ENCODE measurements around the gene RASAL1.

The RASAL1 gene

DNA sequence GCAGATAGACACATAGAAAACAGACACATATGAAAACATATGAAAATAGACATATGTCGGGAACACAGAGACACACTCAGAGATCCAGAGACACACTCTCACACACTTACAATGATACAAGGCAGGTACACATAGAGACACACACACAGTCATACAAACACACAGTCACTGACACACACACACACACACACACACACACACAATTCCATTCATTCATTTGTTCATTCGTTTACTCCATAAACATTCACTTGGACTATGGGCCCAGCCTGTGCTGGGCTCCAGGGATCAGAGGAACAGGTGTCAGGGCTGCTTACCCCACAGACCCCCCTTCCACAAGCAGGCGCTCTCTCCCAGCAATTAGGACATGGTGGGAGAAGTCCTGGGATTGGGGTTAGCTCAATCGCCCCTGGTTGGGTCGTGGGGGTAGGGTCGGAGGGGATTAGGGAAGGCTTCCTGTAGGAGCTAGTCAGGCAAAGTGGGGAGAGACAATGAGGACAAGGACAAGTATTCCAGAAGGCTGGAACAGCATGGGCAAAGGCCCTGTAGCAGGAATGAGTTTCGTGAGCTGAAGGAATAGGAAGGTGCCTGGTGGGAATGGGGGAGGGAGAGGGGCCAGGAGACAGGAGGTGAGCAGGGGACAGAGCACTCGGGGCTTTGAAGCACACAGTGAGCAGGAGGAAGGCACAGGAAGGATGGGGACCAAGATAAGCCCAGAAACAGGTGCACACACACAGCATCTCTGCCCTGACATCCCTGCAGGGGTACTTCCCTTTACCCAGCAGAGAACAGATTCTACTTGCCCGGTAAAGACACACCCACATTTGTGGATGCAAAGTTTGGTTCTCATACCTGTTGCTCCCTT, 6.5 kb downstream of the RASAL1 start:
- POLR2A ChIA-PET, result no interaction called here
- CTCF ChIA-PET, result interaction anchor here (0.7 to 1.7 kb wide), 4 partner anchors 24 to 81 kb away, joined by 3 to 7 read pairs (median 4); no protein-coding TSS in a partner anchor

DNA sequence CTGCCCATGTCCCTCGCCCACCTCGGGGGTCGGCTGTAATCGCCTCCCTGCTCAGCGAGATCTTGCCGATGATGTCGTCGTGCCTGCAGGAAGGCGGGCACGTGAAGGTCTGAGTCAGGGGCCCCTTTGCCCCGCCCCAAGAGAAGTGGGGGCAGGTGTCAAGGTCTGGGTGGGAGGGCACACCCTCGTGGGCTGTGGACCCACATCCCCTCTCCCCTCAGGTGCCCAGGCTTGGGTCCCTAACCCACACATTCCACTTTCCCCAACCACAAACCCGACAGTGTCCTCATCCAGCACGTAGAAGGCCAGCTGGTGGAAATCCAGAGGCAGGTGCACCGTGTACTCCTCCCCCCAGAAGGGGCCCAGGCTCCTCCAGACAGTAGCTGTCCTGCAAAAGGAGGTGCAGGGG, 7.8 kb downstream of the RASAL1 start:
- ChIA-PET CTCF (no interaction called here), POLR2A (interaction anchor here (0.5 to 0.6 kb wide), 2 partner anchors 14 to 711 kb away, joined by 4 read pairs; no protein-coding TSS in a partner anchor)
- no peak for TF ChIP-seq ZFP3 (tag by site-specific recombination; IDR thresholded peaks at IDR 0.05; ENCODE audit: low read depth)
- peak; percentile 44; the same call in 1 of the 2 replicates for TF ChIP-seq GLIS2 (tag by site-specific recombination; IDR thresholded peaks at IDR 0.05)
- TF ChIP-seq, protein P1, sequence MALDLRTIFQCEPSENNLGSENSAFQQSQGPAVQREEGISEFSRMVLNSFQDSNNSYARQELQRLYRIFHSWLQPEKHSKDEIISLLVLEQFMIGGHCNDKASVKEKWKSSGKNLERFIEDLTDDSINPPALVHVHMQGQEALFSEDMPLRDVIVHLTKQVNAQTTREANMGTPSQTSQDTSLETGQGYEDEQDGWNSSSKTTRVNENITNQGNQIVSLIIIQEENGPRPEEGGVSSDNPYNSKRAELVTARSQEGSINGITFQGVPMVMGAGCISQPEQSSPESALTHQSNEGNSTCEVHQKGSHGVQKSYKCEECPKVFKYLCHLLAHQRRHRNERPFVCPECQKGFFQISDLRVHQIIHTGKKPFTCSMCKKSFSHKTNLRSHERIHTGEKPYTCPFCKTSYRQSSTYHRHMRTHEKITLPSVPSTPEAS (tag by site-specific recombination; IDR thresholded peaks at IDR 0.05), result no peak
- TF ChIP-seq, protein P2, sequence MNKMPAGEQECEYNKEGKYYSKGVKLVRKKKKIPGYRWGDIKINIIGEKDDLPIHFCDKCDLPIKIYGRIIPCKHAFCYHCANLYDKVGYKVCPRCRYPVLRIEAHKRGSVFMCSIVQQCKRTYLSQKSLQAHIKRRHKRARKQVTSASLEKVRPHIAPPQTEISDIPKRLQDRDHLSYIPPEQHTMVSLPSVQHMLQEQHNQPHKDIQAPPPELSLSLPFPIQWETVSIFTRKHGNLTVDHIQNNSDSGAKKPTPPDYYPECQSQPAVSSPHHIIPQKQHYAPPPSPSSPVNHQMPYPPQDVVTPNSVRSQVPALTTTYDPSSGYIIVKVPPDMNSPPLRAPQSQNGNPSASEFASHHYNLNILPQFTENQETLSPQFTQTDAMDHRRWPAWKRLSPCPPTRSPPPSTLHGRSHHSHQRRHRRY (tag by site-specific recombination; IDR thresholded peaks at IDR 0.05), result no peak
- 0 out of 2 replicates have a peak, but pooled peaks have one; percentile 41 for TF ChIP-seq EGR2 (tag by site-specific recombination; IDR thresholded peaks at IDR 0.05; ENCODE audit: low read depth)
- TF ChIP-seq YY1 (tag by site-specific recombination; IDR thresholded peaks at IDR 0.05), result no peak
- TF ChIP-seq SP2 (tag by site-specific recombination; IDR thresholded peaks at IDR 0.05), result peak; percentile 17; the same call in 1 of the 2 replicates
- no peak for TF ChIP-seq ZNF624 (tag by site-specific recombination; IDR thresholded peaks at IDR 0.05)
- no peak for TF ChIP-seq ZNF174 (tag by site-specific recombination; IDR thresholded peaks at IDR 0.05)
- no peak for TF ChIP-seq KLF10 (tag by site-specific recombination; IDR thresholded peaks at IDR 0.05)
- TF ChIP-seq, protein P3, sequence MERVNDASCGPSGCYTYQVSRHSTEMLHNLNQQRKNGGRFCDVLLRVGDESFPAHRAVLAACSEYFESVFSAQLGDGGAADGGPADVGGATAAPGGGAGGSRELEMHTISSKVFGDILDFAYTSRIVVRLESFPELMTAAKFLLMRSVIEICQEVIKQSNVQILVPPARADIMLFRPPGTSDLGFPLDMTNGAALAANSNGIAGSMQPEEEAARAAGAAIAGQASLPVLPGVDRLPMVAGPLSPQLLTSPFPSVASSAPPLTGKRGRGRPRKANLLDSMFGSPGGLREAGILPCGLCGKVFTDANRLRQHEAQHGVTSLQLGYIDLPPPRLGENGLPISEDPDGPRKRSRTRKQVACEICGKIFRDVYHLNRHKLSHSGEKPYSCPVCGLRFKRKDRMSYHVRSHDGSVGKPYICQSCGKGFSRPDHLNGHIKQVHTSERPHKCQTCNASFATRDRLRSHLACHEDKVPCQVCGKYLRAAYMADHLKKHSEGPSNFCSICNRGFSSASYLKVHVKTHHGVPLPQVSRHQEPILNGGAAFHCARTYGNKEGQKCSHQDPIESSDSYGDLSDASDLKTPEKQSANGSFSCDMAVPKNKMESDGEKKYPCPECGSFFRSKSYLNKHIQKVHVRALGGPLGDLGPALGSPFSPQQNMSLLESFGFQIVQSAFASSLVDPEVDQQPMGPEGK (tag by site-specific recombination; IDR thresholded peaks at IDR 0.05), result 0 out of 2 replicates have a peak, but pooled peaks have one; percentile 32
- TF ChIP-seq, protein P4, sequence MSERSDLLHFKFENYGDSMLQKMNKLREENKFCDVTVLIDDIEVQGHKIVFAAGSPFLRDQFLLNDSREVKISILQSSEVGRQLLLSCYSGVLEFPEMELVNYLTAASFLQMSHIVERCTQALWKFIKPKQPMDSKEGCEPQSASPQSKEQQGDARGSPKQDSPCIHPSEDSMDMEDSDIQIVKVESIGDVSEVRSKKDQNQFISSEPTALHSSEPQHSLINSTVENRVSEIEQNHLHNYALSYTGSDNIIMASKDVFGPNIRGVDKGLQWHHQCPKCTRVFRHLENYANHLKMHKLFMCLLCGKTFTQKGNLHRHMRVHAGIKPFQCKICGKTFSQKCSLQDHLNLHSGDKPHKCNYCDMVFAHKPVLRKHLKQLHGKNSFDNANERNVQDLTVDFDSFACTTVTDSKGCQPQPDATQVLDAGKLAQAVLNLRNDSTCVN (tag by site-specific recombination; optimal IDR thresholded peaks at IDR 0.05), result peak; percentile 6
- TF ChIP-seq KLF1 (tag by site-specific recombination; IDR thresholded peaks at IDR 0.05), result 0 out of 2 replicates have a peak, but pooled peaks have one; percentile 31
- TF ChIP-seq ZNF211 (tag by site-specific recombination; IDR thresholded peaks at IDR 0.05; ENCODE audit: low read depth), result no peak
- 0 out of 2 replicates have a peak, but pooled peaks have one; percentile 1 for TF ChIP-seq ZBTB17 (tag by site-specific recombination; IDR thresholded peaks at IDR 0.05)
- TF ChIP-seq SP3 (tag by site-specific recombination; IDR thresholded peaks at IDR 0.05), result peak; percentile 32
- TF ChIP-seq ZNF677 (tag by site-specific recombination; IDR thresholded peaks at IDR 0.05), result no peak
- TF ChIP-seq, protein P5, sequence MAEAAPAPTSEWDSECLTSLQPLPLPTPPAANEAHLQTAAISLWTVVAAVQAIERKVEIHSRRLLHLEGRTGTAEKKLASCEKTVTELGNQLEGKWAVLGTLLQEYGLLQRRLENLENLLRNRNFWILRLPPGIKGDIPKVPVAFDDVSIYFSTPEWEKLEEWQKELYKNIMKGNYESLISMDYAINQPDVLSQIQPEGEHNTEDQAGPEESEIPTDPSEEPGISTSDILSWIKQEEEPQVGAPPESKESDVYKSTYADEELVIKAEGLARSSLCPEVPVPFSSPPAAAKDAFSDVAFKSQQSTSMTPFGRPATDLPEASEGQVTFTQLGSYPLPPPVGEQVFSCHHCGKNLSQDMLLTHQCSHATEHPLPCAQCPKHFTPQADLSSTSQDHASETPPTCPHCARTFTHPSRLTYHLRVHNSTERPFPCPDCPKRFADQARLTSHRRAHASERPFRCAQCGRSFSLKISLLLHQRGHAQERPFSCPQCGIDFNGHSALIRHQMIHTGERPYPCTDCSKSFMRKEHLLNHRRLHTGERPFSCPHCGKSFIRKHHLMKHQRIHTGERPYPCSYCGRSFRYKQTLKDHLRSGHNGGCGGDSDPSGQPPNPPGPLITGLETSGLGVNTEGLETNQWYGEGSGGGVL (tag by site-specific recombination; IDR thresholded peaks at IDR 0.05), result 0 out of 2 replicates have a peak, but pooled peaks have one; percentile 6
- TF ChIP-seq, protein P6, sequence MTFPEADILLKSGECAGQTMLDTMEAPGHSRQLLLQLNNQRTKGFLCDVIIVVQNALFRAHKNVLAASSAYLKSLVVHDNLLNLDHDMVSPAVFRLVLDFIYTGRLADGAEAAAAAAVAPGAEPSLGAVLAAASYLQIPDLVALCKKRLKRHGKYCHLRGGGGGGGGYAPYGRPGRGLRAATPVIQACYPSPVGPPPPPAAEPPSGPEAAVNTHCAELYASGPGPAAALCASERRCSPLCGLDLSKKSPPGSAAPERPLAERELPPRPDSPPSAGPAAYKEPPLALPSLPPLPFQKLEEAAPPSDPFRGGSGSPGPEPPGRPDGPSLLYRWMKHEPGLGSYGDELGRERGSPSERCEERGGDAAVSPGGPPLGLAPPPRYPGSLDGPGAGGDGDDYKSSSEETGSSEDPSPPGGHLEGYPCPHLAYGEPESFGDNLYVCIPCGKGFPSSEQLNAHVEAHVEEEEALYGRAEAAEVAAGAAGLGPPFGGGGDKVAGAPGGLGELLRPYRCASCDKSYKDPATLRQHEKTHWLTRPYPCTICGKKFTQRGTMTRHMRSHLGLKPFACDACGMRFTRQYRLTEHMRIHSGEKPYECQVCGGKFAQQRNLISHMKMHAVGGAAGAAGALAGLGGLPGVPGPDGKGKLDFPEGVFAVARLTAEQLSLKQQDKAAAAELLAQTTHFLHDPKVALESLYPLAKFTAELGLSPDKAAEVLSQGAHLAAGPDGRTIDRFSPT (tag by site-specific recombination; IDR thresholded peaks at IDR 0.05), result 0 out of 2 replicates have a peak, but pooled peaks have one; percentile 33
- no peak for TF ChIP-seq ZNF701 (tag by site-specific recombination; IDR thresholded peaks at IDR 0.05)
- TF ChIP-seq, protein P7, sequence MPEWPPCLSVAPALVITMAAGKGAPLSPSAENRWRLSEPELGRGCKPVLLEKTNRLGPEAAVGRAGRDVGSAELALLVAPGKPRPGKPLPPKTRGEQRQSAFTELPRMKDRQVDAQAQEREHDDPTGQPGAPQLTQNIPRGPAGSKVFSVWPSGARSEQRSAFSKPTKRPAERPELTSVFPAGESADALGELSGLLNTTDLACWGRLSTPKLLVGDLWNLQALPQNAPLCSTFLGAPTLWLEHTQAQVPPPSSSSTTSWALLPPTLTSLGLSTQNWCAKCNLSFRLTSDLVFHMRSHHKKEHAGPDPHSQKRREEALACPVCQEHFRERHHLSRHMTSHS (tag by site-specific recombination; IDR thresholded peaks at IDR 0.05), result no peak

More for the DNA sequence above, 6.5 kb downstream of the RASAL1 start:
- H3K27ac ChIP-seq (ENCODE audit: extremely low read depth, low read depth, low read length), result no peak overlapping the region
- H3K36me3 ChIP-seq (ENCODE audit: control insufficient read depth in 2 of 2, insufficient read depth in 1 of 2, low read length in 2 of 2), result no peaks in the 10 kb centered on the region
- no peak overlapping the region for H3K4me3 ChIP-seq (ENCODE audit: low read depth, low read length)
- no peaks in the 10 kb centered on the region for H3K4me1 ChIP-seq (ENCODE audit: control insufficient read depth, insufficient read depth, low read length)
- H3K9me3 ChIP-seq (ENCODE audit: control insufficient read depth, insufficient read depth, low read depth, low read length), result no peaks in the 10 kb centered on the region
- peak; percentile 92 for TF ChIP-seq SCRT2 (tag by site-specific recombination; IDR thresholded peaks at IDR 0.05)
- peak; percentile 73 for TF ChIP-seq ZNF623 (tag by site-specific recombination; IDR thresholded peaks at IDR 0.05)
- TF ChIP-seq ZNF211 (tag by site-specific recombination; IDR thresholded peaks at IDR 0.05; ENCODE audit: low read depth), result no peak
- 0 out of 2 replicates have a peak, but pooled peaks have one; percentile 14 for TF ChIP-seq SCRT1 (tag by site-specific recombination; IDR thresholded peaks at IDR 0.05; ENCODE audit: borderline replicate concordance)

More for the DNA sequence above, 7.8 kb downstream of the RASAL1 start:
- Histone ChIP-seq H3K4me1 (ENCODE audit: control insufficient read depth, insufficient read depth, low read length) (no peaks in the 10 kb centered on the region), H3K9me3 (ENCODE audit: control insufficient read depth, insufficient read depth, low read depth, low read length) (no peaks in the 10 kb centered on the region), H3K27ac (ENCODE audit: extremely low read depth, low read depth, low read length) (no peak overlapping the region), H3K4me3 (ENCODE audit: low read depth, low read length) (no peak overlapping the region), H3K36me3 (ENCODE audit: control insufficient read depth in 2 of 2, insufficient read depth in 1 of 2, low read length in 2 of 2) (no peaks in the 10 kb centered on the region)
